NCI-H2227 (cell line): Measurements from ENCODE around the gene NPC1L1.
"Not testable (repeated sequence)": the region's sequence is repeated elsewhere in the genome, so short reads cannot be mapped to it uniquely, and the experiment has no call there.

Experiments
- DNase-seq: peaks from one replicate; lab custom pipeline; 2025; ENCODE audit not compliant: unreplicated experiment; lab: John Stamatoyannopoulos, UW

Gene NPC1L1

DNA sequence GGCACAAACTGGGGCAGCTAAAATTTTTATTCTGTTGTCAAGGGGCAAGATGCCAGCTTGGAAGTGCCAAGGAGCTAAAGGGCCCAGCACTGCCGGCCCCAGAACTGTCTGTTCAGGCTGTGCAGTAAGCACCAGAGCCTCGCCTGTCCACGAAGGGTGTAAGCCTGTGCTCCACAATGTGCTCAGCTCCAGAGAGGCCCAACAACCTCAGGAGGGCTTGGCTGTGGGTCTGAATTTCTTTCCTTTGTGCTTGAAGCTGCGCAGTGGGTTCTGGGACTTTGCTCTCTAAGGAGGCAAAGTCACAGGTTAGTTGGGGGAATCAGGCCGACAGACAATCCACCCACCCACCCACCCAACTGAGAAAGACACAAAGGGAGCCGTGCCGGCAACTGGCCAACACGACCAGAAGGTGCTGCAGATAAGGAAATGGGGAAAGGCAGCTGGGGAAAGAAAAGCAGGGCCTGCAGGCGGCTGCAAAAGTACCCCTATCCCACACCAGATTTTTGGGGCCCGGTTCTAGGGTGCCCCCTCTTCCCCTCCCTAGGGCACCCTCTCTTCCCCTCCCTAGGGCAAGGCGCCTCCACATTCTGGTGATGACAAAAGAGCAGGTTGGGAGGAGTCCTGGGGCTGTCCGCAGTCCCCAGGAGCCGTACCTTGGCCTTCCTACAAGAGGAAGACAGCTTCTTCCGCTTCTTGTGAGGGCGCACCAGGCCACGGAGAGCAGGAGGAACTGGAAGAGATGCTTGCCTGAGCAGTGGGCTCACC is 24.8 kb upstream of the NPC1L1 start:
- no peak for DNase-seq

DNA sequence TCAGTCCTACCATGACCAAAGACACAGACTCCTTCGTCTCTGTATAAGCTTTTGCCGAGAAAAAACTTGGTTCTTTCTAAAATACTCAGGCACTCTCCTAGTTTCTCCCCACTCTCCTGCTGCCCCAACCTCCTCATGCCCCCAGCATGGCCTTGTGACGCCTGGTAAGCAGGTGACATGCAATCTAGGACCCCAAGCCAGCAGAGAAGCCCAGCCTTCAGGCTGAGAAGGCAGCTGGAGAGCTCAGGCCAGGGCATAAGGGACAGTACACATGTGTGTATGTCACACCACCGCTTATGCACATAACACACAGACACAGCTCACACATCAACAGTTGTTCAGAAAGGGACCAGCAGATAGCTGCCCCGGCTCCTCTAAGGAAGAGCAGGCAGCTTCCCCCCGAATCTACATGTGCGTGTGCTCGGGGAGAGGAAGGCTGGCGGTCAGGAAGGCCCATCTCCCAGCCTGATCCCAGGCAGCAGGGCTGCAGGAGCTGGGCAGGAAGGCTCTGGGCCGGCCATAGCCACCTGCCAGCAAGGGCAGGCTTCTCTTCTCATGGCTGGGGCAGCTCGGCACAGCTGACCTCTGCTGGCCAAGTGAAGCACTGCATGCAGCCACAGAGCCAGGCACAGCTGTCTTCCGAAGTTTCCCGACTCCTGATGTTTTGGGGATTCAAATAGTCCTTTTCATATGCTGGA is 24.1 kb upstream of the NPC1L1 start:
- DNase-seq, result peak; percentile 67

DNA sequence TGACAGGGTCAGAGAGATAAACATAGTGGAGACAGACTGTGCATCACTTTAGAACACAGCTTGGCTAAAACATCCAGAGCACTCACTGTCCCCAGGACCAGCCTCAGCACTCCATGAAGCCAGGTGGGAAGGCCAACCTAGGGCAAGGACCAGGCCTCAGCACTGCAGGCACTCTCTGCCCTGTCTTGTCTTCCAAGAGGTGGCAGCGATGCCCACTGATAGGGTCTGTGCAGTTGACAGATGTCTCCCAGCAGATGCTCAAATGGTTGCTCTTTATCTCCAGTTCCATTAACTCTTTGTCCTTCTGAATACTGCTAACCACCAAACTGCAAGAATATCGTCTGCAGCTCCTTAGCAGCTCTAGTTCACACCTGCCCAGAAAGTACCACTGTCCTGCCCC is 23.5 kb upstream of the NPC1L1 start:
- DNase-seq, result no peak

DNA sequence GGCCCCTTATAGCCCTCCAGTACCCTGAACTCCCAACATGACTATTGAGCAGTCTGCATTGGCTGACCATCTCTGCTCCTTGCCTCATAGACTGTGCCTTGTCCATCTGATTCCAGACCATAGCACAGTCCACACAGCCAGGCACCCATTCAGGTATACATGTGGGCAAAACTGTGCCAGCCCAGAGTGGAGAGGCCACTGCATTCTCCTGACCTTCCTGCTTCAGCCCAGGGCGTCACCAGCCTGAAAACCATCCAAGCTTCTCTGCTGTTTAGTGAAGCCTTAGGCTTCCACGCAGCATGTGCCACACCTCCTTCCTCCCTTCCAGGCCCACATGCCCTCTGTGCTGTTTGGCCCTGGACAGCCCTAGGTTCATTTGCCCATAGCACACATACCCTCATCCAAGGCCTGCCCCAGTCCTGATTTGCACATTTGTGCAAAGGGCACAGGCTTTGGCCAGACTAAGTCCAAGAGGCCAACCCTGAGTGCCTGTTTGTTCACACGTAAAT is 22.1 kb upstream of the NPC1L1 start:
- no peak for DNase-seq

DNA sequence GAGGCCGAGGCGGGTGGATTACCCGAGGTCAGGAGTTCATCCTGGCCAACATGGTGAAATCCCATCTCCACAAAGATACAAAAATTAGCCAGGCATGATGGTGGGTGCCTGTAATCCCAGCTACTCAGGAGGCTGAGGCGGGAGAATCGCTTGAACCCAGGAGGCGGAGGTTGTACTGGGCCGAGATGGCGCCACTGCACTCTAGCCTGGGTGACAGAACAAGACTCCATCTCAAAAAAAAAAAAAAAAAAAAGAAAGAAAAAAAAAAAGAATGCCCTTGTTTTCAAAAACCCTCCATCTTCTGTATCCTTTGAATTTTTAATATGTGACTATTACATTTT is 21.5 kb upstream of the NPC1L1 start:
- DNase-seq, result not testable (repeated sequence)

DNA sequence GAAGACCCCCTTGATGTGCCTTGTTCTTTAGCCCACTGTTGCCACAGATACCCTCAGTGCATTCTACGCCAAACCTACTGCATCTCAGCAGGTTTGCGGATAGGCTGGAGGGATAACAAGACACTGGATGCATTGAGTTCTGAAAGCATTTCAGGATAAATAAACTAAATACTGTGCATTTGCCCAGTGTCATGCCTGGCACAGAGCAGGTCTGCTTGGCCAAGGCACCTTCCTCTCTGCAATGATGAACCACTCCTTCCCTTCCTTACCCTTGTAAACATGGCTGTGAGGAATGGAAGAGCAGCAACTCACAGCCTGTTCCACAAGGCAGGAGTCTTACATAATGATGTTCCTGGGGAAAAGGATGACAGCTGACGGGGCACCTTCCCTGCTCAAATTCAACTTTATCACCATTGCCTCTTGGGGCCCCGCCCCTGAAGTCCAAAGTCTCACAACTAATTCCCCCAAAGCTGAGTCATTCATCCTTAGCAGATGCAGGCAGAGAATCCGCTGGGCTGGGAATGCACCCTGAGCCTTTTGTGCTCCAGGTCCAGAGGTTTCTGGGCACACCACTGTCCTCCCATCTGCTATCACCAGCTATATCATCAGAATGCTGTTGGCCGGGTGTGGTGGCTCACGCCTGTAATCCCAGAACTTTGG is 21.0 kb upstream of the NPC1L1 start:
- no peak for DNase-seq

DNA sequence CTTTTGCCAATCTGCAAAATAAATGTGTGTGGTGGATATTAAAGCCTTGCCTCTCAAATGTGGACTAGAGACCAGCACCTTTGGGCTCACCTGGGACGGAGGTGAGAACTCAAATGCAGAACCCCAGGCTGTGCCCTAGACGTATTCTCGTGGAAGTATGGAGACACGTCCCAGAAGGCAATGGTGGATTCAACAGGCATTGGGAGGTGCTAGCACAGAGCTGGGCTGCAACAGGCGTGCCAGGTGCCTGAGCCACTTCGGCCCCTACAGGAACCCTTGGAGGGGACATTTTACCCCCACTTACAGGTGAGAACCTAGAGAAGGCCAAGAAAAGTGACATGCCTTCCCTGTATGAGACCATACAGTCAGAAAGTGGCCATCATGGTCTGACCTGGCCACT is 20.4 kb upstream of the NPC1L1 start:
- no peak for DNase-seq

DNA sequence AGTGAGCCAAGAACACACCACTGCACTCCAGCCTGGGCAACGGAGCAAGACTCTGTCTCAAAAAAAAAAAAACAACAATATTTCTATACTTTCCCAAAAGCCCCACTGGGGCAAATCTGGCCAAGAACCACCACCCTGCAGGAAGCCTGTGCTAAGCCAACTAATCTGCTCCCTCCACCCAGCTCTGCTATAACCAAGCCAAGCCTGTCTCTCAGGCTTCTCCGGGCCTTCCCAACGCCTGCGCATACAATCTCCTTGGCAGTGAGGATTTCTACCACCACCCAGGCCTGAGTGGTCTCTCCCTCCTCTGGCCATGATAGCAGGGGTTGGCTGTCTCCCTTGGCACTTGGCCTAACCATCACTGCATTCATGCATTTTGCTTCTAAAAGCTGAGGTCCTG is 18.4 kb upstream of the NPC1L1 start:
- no peak for DNase-seq

DNA sequence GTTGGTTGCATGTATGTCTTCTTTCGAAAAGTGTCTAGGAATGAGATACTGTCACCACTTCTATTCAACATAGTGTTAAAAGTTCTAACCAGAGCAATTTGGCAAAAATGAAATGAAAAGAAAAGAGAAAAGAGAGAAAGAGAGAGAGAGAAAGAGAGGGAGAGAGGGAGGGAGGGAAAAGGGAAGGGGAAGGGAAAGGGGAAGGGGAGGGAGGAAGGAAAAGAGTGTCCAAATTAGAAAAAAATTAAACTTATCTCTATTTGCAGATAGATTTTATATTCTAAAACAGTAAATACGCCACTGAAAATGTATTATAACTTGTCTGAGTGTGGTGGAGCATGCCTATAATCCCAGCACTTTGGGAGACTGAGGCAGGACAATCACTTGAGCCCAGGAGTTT is 16.4 kb upstream of the NPC1L1 start:
- DNase-seq, result no peak

DNA sequence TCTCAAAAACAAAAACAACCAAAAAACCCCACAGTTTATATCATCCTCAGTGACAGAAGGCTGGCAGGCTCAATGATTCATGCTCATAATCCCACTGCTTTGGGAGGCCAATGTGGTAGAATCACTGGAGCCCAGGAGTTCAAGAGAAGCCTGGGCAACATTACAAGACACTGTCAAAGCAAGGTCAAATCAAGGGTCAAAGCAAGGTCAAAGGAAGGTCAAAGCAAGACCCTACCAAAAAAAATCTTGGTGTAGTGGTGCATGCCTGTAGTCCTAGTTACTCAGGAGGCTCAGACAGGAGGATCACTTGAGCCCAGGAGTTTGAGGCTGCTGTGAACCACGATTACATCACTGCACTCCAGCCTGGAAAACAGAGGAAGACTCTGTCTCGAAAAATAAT is 14.2 kb upstream of the NPC1L1 start:
- DNase-seq, result no peak

DNA sequence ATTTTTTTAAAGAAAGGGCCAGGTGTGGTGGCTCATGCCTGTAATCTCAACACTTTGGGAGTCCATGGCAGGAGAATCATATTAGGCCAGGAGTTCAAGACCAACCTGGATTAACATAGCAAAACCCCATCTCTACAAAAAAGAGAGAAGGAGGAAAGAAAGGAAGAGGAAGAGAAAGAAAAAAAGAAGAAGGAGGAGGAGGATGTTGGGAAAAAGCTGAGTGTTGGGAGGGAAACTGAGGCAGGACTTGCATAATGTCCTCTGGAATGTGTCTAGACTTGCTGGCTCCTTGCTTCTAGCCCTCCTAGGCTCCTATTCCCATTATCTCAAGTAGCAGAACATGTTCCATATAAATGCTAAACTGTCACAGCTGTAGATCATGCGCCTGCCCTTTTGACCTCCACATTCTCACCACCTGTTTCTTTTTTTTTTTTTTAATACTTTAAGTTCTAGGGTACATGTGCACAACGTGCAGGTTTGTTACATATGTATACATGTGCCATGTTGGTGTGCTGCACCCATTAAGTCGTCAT is 11.4 kb upstream of the NPC1L1 start:
- not testable (repeated sequence) for DNase-seq

DNA sequence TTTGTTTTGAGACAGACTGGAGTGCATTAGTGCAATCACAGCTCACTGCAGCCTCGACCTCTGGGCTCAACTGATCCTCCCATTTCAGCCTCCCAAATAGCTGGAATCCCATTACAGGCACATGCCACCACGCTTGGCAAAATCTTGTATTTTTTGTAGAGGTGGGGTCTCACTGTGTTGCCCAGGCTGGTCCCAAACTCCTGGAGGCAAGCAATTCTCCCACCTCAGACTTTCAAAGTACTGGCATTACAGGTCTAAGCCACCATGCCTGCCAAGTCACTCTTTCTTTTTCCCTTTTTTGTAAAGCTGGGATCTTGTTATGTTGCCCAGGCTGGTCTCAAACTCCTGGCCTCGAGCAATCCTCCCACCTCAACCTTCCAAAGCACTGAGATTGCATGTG is 8.3 kb upstream of the NPC1L1 start:
- DNase-seq, result no peak

DNA sequence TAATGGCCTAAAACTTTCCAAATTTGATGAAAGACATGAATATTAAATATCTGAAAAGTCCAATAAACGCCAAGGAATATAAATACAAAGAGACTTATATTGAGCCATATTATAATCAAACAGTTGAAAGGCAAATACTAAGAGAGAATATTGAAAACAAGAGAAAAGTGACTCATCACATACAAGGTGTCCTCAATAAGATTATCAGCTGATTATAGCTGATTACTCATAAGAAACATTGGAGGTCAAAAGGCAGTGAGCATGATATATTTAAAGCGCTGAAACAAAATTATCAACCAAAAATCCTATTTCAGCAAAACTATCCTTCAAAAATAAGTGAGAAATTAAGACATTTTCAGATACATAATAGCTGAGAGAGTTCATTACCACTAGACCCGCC is 7.8 kb upstream of the NPC1L1 start:
- DNase-seq, result no peak

DNA sequence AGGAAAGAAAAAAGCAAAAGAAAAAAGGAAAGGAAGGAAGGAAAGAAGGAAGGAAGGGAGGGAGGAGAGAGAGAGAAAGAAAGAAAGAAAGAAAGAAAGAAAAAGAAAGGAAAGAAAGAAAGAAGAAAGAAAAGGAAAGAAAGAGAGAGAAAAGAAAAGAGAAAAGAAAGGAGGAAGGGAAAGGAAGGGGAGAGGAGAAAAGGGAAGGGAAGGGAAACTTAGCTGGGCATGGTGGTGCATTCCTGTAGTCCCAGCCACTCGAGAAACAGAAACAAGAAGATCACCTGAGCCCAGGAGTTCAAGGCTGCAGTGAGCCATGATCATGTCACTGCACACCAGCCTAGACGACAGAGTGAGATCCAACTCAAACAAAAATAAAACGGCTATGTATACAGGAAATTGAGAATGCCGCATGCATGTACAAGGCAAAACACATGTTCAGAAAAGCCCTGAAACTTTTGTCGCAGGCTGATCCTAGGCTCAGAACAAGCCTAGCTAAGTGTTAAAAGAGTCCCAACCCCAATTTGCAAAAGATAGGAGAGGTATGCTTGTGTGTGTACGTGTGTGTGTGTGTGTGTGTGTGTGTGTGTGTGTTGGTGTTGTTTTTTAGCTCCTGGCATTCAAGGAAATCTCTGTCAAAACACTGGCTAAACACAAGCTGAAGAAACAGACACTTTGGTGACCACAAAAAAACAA is 6.6 kb upstream of the NPC1L1 start:
- DNase-seq, result no peak

DNA sequence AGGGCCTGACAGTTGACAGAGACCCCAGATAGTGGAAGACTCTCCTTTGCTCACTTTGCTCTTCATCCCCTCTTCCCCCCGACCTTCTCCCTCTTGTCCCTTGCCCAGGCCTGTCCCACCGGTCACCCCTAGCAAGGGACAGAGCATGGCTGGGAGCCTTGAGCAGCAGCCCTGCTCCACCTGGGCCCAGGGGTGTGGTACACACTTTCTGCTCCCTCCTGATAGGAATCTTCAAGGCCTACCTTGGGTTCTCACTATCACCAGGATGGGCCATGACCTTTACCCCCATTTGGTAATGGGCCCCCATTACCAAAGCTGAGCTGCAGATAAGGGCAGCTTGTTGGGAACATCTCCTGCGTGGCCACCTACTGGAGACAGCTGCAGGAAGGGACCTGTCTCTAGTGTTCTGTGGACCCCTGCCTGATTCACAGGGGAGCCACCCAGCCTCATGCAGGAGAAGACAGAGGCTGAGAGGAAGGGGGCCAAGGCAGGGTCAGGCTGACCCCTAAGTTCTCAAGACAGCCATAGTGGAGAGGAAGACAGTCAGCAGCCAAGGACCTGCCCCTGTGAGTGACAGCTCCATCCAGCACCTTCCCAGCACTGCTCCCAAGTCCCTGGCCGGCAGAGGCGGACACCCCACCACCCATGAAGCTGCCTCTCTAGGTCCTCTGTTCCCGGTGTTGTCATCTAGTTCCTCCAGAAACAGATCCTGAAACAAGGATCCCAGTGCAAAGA is 913 bp upstream of the NPC1L1 start:
- DNase-seq, result no peak

DNA sequence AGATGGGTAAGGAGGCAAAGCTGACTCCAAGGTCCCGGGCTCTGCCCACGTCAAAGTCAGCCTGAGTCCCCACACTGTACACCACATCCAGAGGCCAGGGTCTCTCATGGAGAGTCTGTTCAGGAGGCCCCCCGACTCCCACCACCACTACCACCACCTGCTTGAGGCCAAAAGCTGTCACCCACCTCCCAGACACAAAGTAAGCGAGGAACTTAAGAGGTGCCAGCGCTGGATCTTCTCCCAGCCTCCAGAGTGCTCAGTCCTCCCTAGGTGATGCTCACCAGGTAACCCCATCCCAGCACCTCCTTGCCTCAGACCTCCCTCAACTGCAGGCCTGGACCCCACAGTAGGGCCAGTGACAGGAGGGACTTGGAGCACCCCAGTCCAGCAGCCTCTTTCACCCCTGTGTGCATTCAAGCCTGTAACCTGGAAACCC is 520 bp downstream of the NPC1L1 start:
- DNase-seq, result no peak

DNA sequence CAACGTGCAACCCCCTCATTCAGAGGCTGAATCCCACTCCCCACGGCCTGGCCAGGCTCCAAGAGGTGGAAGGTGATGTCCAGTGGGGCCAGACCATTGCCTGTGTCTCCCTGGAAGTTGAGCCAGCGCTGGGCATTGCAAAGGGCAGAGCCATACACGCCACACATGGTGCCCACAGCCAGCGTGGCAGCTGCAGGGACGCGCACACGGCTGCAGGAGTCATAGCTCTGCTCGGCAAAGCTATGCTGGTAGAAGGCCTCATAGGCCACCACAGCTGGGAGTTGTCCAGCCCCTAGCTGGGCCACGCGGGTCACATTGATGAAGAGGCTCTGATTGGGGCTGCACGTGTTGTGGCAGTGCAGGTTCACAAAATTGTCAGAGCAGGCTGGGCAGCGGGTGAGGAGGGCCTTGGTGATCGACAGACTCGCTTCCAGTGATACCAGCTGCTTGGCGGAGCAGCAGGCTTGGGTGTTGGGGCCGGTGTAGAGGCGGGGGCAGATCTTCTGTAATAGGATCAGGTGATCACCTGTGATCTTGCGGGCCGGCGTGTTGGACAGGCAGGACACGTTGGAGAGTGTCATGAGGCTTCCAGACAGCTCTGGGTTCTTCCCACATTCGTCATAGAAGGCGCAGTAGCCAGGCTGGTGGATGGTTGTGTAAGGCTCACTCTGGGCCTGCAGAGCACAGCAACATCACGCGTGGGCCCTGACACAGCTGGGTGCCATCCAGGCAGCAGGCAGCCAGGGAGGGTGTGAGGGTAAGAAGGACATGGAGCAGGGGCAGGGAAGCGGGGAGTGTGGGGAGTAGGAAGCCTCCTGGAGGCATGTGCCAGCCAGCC is 1.2 kb downstream of the NPC1L1 start:
- DNase-seq, result no peak

DNA sequence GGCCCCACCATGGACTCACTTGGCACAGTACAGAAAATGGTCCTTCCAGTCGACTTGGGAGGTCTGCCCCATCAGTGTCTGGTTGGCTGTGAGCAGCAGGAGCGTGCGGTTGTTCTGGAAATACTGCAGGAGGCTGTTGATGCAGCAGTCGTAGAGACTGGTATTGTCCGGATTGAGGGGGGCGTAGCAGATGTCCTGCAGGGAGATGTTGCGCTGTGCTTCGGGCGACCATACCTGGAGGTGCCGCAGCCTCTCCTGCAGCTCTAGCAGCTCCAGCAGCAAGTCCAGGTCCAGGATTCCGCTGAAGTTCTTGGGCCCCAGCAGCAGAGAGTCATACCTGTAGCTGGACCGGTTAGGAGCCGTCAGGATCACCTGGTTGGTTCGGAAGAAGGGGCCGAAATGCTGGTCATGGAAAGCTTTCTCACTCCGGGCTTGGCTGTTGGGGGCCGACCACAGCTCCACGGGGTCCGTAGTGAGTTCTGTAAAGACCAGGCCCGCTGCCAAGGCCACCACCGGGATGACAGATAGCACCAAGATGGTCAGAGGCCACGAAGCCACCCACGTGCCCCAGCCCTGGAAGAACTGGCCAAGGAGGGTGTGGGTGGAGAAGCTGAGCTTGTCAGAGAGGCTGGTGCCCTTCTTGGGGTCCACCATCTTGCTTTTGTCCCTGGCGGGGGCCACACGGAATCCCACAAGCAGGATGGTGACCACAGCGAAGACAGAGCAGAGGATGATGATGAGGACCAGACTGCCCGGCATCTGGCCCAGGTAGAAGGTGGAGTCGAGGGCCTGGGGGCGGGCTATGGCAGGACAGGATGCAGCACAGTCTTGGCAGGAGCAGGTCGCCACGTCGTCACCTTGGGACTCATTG is 2.1 kb downstream of the NPC1L1 start:
- DNase-seq, result no peak
